ENCODE measurements around the gene PPM1H.

PPM1H gene

GRCh38 chr12:62799766-62800406 is 135.1 kb downstream of the PPM1H start:
- no peak overlapping the region for H2BK12ac ChIP-seq (ENCODE audit: low read length)
- no peak overlapping the region for H2BK15ac ChIP-seq (ENCODE audit: low read length)
- no peak overlapping the region for H3K23ac ChIP-seq (ENCODE audit: low read depth, low read length, poor library complexity)
- no peak overlapping the region for H3K4me2 ChIP-seq (ENCODE audit: insufficient read depth, low read length, poor library complexity, severe bottlenecking)
- no peaks in the 10 kb centered on the region for H3K79me1 ChIP-seq (ENCODE audit: low read depth, low read length)
- WGBS, 2 donors (ENCODE audit: extremely low coverage in 2 of 2, insufficient read length in 2 of 2, insufficient replicate concordance in 1 of 2), result no CpG with 5 or more reads among the region's 9 CpGs
- no peak overlapping the region for H4K8ac ChIP-seq (ENCODE audit: low read depth, low read length)
- no peak overlapping the region for H3K4me3 ChIP-seq (ENCODE audit: low read length in 2 of 2)
- H3K9me3 ChIP-seq (replicated peaks in 1 of 2; ENCODE audit: control insufficient read depth in 2 of 2, insufficient read depth in 1 of 2, low read depth in 1 of 2, low read length in 2 of 2), result no peaks in the 10 kb centered on the region
- no peak overlapping the region for H2AK5ac ChIP-seq (ENCODE audit: low read depth, low read length)
- peaks cover 1 to 3% of the 10 kb centered on the region in 2 donors for H3K4me1 ChIP-seq (ENCODE audit: control insufficient read depth in 2 of 2, insufficient read depth in 1 of 2, low read depth in 1 of 2, low read length in 2 of 2)
- H4K91ac ChIP-seq (ENCODE audit: low read depth, low read length, poor library complexity), result no peak overlapping the region
- no peak overlapping the region for H3K14ac ChIP-seq (ENCODE audit: low read length)
- no peak overlapping the region for H2AFZ ChIP-seq (ENCODE audit: low read length)
- H3K27ac ChIP-seq (replicated peaks; ENCODE audit: low read length), result no peak overlapping the region
- H2BK120ac ChIP-seq (ENCODE audit: low read depth, low read length), result no peak overlapping the region
- no peak overlapping the region for H3K9ac ChIP-seq (ENCODE audit: low read depth, low read length, poor library complexity)
- no peak overlapping the region for H2BK5ac ChIP-seq (ENCODE audit: low read length)
- H3K18ac ChIP-seq (ENCODE audit: low read length), result no peak overlapping the region
- H3K4ac ChIP-seq (ENCODE audit: low read length), result no peak overlapping the region
- no peaks in the 10 kb centered on the region for H3K27me3 ChIP-seq (ENCODE audit: control insufficient read depth in 3 of 3, insufficient read depth in 3 of 3, low read depth in 1 of 3, low read length in 3 of 3)
- DNase-seq (ENCODE audit: low spot score), result no peak
- no peaks in the 10 kb centered on the region for H3K36me3 ChIP-seq (replicated peaks in 1 of 2; ENCODE audit: control insufficient read depth in 2 of 2, insufficient read depth in 2 of 2, low read length in 2 of 2)

DNA sequence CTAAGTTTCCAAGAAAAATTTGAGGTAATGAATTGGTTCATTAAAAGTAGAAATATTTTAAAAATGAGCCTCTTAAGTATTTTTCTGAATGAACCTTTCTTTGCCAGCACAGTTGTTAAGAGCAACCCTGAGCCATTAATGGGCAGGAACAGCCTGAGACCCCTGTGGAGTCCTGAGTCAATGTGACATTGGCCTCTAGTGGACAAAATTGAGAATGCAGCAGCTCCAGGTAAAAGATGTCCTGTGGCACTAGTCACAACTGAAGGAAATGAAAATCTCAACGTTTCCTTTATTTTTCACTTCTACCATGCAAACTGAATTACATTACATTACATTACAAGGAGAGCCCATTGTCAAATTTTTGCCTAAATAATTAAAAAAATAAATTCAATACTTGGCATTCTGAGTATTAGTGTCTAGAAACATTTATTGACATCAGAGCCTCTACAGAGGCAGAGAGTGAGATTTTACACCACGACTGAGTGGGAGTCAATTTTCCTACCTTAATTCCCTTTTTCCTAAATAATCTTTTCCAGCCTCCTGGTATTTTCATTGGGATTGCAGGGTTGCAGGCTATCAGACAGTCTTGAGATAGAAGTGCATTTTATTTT is 135.7 kb downstream of the PPM1H start:
- DNase-seq (ENCODE audit: low spot score), result peak; percentile 82
- Histone ChIP-seq H2AK5ac (ENCODE audit: low read depth, low read length) (no peak overlapping the region), H3K4me1 (ENCODE audit: control insufficient read depth in 2 of 2, insufficient read depth in 1 of 2, low read depth in 1 of 2, low read length in 2 of 2) (peaks cover 1 to 3% of the 10 kb centered on the region in 2 donors)

DNA sequence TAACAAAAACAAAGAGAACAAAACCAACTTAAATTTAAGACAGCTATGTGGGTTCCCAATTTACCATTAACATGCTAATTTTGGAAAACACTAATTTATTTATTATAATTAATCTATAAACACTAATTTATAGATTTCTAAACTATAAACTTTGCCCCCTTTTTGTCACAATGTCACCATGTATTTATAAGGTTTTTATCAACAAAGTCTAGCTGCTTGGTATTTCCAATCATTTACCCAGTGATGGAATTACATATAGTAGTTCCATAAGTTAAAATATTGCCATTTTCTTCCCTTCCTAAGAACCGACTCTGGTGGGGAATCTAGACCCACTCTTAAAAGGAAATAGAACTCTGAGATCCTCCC is 140.7 kb downstream of the PPM1H start:
- WGBS, 2 donors (ENCODE audit: extremely low coverage in 2 of 2, insufficient read length in 2 of 2, insufficient replicate concordance in 1 of 2), result no CpG with 5 or more reads among the region's 1 CpG
- Histone ChIP-seq H2BK15ac (ENCODE audit: low read length) (no peak overlapping the region), H3K27ac (replicated peaks; ENCODE audit: low read length) (no peak overlapping the region), H2AFZ (ENCODE audit: low read length) (peak overlapping the region; percentile 69), H4K8ac (ENCODE audit: low read depth, low read length) (no peak overlapping the region), H3K14ac (ENCODE audit: low read length) (no peak overlapping the region), H3K18ac (ENCODE audit: low read length) (no peak overlapping the region), H3K79me1 (ENCODE audit: low read depth, low read length) (no peaks in the 10 kb centered on the region), H2BK5ac (ENCODE audit: low read length) (no peak overlapping the region), H3K4me2 (ENCODE audit: insufficient read depth, low read length, poor library complexity, severe bottlenecking) (no peak overlapping the region), H3K4ac (ENCODE audit: low read length) (no peak overlapping the region), H3K9me3 (replicated peaks in 1 of 2; ENCODE audit: control insufficient read depth in 2 of 2, insufficient read depth in 1 of 2, low read depth in 1 of 2, low read length in 2 of 2) (no peaks in the 10 kb centered on the region), H2BK12ac (ENCODE audit: low read length) (no peak overlapping the region), H2AK5ac (ENCODE audit: low read depth, low read length) (no peak overlapping the region), H3K4me1 (ENCODE audit: control insufficient read depth in 2 of 2, insufficient read depth in 1 of 2, low read depth in 1 of 2, low read length in 2 of 2) (peaks cover 4 to 6% of the 10 kb centered on the region in 2 donors), H3K27me3 (ENCODE audit: control insufficient read depth in 3 of 3, insufficient read depth in 3 of 3, low read depth in 1 of 3, low read length in 3 of 3) (no peaks in the 10 kb centered on the region), H3K23ac (ENCODE audit: low read depth, low read length, poor library complexity) (no peak overlapping the region), H4K91ac (ENCODE audit: low read depth, low read length, poor library complexity) (no peak overlapping the region), H3K36me3 (replicated peaks in 1 of 2; ENCODE audit: control insufficient read depth in 2 of 2, insufficient read depth in 2 of 2, low read length in 2 of 2) (no peaks in the 10 kb centered on the region), H3K4me3 (ENCODE audit: low read length in 2 of 2) (no peak overlapping the region), H2BK120ac (ENCODE audit: low read depth, low read length) (no peak overlapping the region), H3K9ac (ENCODE audit: low read depth, low read length, poor library complexity) (no peak overlapping the region)
- no peak for DNase-seq (ENCODE audit: low spot score)

More for the DNA sequence above, 135.7 kb downstream of the PPM1H start:
- no peak overlapping the region for H4K8ac ChIP-seq (ENCODE audit: low read depth, low read length)
- H3K27me3 ChIP-seq (ENCODE audit: control insufficient read depth in 3 of 3, insufficient read depth in 3 of 3, low read depth in 1 of 3, low read length in 3 of 3), result no peaks in the 10 kb centered on the region
- no peak overlapping the region for H3K4ac ChIP-seq (ENCODE audit: low read length)
- H3K79me1 ChIP-seq (ENCODE audit: low read depth, low read length), result no peaks in the 10 kb centered on the region
- no peak overlapping the region for H2BK5ac ChIP-seq (ENCODE audit: low read length)
- no peaks in the 10 kb centered on the region for H3K9me3 ChIP-seq (replicated peaks in 1 of 2; ENCODE audit: control insufficient read depth in 2 of 2, insufficient read depth in 1 of 2, low read depth in 1 of 2, low read length in 2 of 2)
- no peak overlapping the region for H2BK12ac ChIP-seq (ENCODE audit: low read length)
- H4K91ac ChIP-seq (ENCODE audit: low read depth, low read length, poor library complexity), result no peak overlapping the region
- H2BK120ac ChIP-seq (ENCODE audit: low read depth, low read length), result no peak overlapping the region
- no peak overlapping the region for H2BK15ac ChIP-seq (ENCODE audit: low read length)
- no peaks in the 10 kb centered on the region for H3K36me3 ChIP-seq (replicated peaks in 1 of 2; ENCODE audit: control insufficient read depth in 2 of 2, insufficient read depth in 2 of 2, low read length in 2 of 2)
- no peak overlapping the region for H2AFZ ChIP-seq (ENCODE audit: low read length)
- H3K27ac ChIP-seq (replicated peaks; ENCODE audit: low read length), result no peak overlapping the region
- no peak overlapping the region for H3K14ac ChIP-seq (ENCODE audit: low read length)
- no CpG with 5 or more reads among the region's 2 CpGs for WGBS, 2 donors (ENCODE audit: extremely low coverage in 2 of 2, insufficient read length in 2 of 2, insufficient replicate concordance in 1 of 2)
- no peak overlapping the region for H3K23ac ChIP-seq (ENCODE audit: low read depth, low read length, poor library complexity)
- H3K18ac ChIP-seq (ENCODE audit: low read length), result no peak overlapping the region
- H3K4me3 ChIP-seq (ENCODE audit: low read length in 2 of 2), result no peak overlapping the region
- H3K9ac ChIP-seq (ENCODE audit: low read depth, low read length, poor library complexity), result no peak overlapping the region
- H3K4me2 ChIP-seq (ENCODE audit: insufficient read depth, low read length, poor library complexity, severe bottlenecking), result no peak overlapping the region

GRCh38 chr12:62793256-62794217 is 141.4 kb downstream of the PPM1H start:
- Histone ChIP-seq H3K27ac (replicated peaks; ENCODE audit: low read length) (no peak overlapping the region), H2BK5ac (ENCODE audit: low read length) (no peak overlapping the region), H3K36me3 (replicated peaks in 1 of 2; ENCODE audit: control insufficient read depth in 2 of 2, insufficient read depth in 2 of 2, low read length in 2 of 2) (no peaks in the 10 kb centered on the region), H3K4me1 (ENCODE audit: control insufficient read depth in 2 of 2, insufficient read depth in 1 of 2, low read depth in 1 of 2, low read length in 2 of 2) (peaks cover 4 to 6% of the 10 kb centered on the region in 2 donors), H3K4me2 (ENCODE audit: insufficient read depth, low read length, poor library complexity, severe bottlenecking) (no peak overlapping the region), H2BK15ac (ENCODE audit: low read length) (no peak overlapping the region), H3K9me3 (replicated peaks in 1 of 2; ENCODE audit: control insufficient read depth in 2 of 2, insufficient read depth in 1 of 2, low read depth in 1 of 2, low read length in 2 of 2) (no peaks in the 10 kb centered on the region), H3K9ac (ENCODE audit: low read depth, low read length, poor library complexity) (no peak overlapping the region), H2AFZ (ENCODE audit: low read length) (peak overlapping the region; percentile 27), H3K27me3 (ENCODE audit: control insufficient read depth in 3 of 3, insufficient read depth in 3 of 3, low read depth in 1 of 3, low read length in 3 of 3) (no peaks in the 10 kb centered on the region), H2AK5ac (ENCODE audit: low read depth, low read length) (no peak overlapping the region), H2BK120ac (ENCODE audit: low read depth, low read length) (no peak overlapping the region), H3K18ac (ENCODE audit: low read length) (no peak overlapping the region), H3K4me3 (ENCODE audit: low read length in 2 of 2) (no peak overlapping the region), H2BK12ac (ENCODE audit: low read length) (no peak overlapping the region), H4K91ac (ENCODE audit: low read depth, low read length, poor library complexity) (no peak overlapping the region), H3K79me1 (ENCODE audit: low read depth, low read length) (no peaks in the 10 kb centered on the region), H4K8ac (ENCODE audit: low read depth, low read length) (no peak overlapping the region), H3K23ac (ENCODE audit: low read depth, low read length, poor library complexity) (no peak overlapping the region), H3K4ac (ENCODE audit: low read length) (no peak overlapping the region), H3K14ac (ENCODE audit: low read length) (no peak overlapping the region)
- DNase-seq (ENCODE audit: low spot score), result peak; percentile 78
- whole genome bisulfite sequencing, 2 donors (ENCODE audit: extremely low coverage in 2 of 2, insufficient read length in 2 of 2, insufficient replicate concordance in 1 of 2), result no CpG with 5 or more reads among the region's 25 CpGs

All from neuronal stem cell (in vitro differentiated cells).